Peyer's patch (tissue), 4 donors: ENCODE data around the gene MDM2.

Source experiments
- CTCF ChIP-seq, 6 experiments: fragments of 450-650 bp in 4 of 6; fragments of 200-600 bp in 2 of 6; sonication (generic) in 1 of 6; IDR thresholded peaks; one replicate each; pipeline ENCODE4 v1.5.1; 2017 to 2019; ENCODE audit warnings: antibody characterized with exemption in 6 of 6, mild to moderate bottlenecking in 3 of 6, moderate library complexity in 1 of 6
- POLR2A ChIP-seq, 2 donors: fragments of 450-650 bp; IDR thresholded peaks; one replicate each; pipeline ENCODE4 v1.5.1; 2017; ENCODE audit warnings: antibody characterized with exemption in 2 of 2, mild to moderate bottlenecking in 2 of 2, moderate library complexity in 2 of 2

- TF ChIP-seq CTCF (IDR thresholded peaks at IDR 0.05): no peak
- no peak for TF ChIP-seq POLR2A (IDR thresholded peaks at IDR 0.05)
Observed at GRCh38 chr12:68854554-68854953, 46.6 kb downstream of the MDM2 start.
